Neuronal stem cell (in vitro differentiated cells): ENCODE data around the gene GRK6. TPM values are rescaled to one million over a fixed set of nuclear protein-coding genes. Genes with fewer than 3 reads are reported as not detected.

Experiments used
- DNase-seq: peaks from one replicate; pipeline ENCODE4 v3.0.0-alpha.2; 2013; ENCODE audit warnings: low spot score
- H2AFZ ChIP-seq: one replicate; pipeline ENCODE4 v1.6.1; 2013; ENCODE audit warnings: mild to moderate bottlenecking, low read length, inconsistent platforms
- H2AK5ac ChIP-seq: 2 replicates; pipeline ENCODE4 v1.6.1; 2013; ENCODE audit warnings: low read depth, mild to moderate bottlenecking, inconsistent platforms, low read length, moderate library complexity, mixed read lengths
- H2BK120ac ChIP-seq: 2 replicates; pipeline ENCODE4 v1.6.1; 2013; ENCODE audit warnings: low read depth, mild to moderate bottlenecking, inconsistent platforms, low read length, moderate library complexity, mixed read lengths
- H2BK12ac ChIP-seq: one replicate; pipeline ENCODE4 v1.6.1; 2013; ENCODE audit warnings: low read length, inconsistent platforms
- H2BK15ac ChIP-seq: 2 replicates; pipeline ENCODE4 v1.6.1; 2013; ENCODE audit warnings: mild to moderate bottlenecking, low read length, inconsistent platforms, mixed read lengths
- H2BK5ac ChIP-seq: one replicate; pipeline ENCODE4 v1.6.1; 2013; ENCODE audit warnings: inconsistent platforms, mild to moderate bottlenecking, low read length, moderate library complexity
- H3K14ac ChIP-seq: one replicate; pipeline ENCODE4 v1.6.1; 2013; ENCODE audit warnings: low read length, inconsistent platforms
- H3K18ac ChIP-seq: 2 replicates; pipeline ENCODE4 v1.6.1; 2013; ENCODE audit warnings: low read length, inconsistent platforms
- H3K23ac ChIP-seq: 2 replicates; pipeline ENCODE4 v1.6.1; 2013; ENCODE audit warnings: low read depth, mild to moderate bottlenecking, mixed read lengths, low read length, inconsistent platforms; ENCODE audit not compliant: poor library complexity
- H3K27ac ChIP-seq: replicated peaks from 3 replicates; pipeline ENCODE4 v1.5.1; 2013; ENCODE audit warnings: low read length, inconsistent platforms
- H3K27me3 ChIP-seq, 3 experiments: 2 replicates each; pipeline ENCODE4 v1.6.1; 2013; ENCODE audit warnings: low read length in 3 of 3, mild to moderate bottlenecking in 2 of 3, inconsistent platforms in 1 of 3, low read depth in 1 of 3, mixed read lengths in 1 of 3, moderate library complexity in 1 of 3; ENCODE audit not compliant: control insufficient read depth in 3 of 3, insufficient read depth in 3 of 3
- H3K36me3 ChIP-seq, 2 donors: replicated peaks in 1 of 2; 2 replicates each; pipeline ENCODE4 v1.6.1; 2013; ENCODE audit warnings: low read length in 2 of 2; ENCODE audit not compliant: control insufficient read depth in 2 of 2, insufficient read depth in 2 of 2
- H3K4ac ChIP-seq: 2 replicates; pipeline ENCODE4 v1.6.1; 2013; ENCODE audit warnings: inconsistent platforms, mild to moderate bottlenecking, low read length, moderate library complexity
- H3K4me1 ChIP-seq, 2 donors: 1 replicate in 1 of 2; 2 replicates in 1 of 2; pipeline ENCODE4 v1.6.1; 2013; ENCODE audit warnings: low read length in 2 of 2, low read depth in 1 of 2; ENCODE audit not compliant: control insufficient read depth in 2 of 2, insufficient read depth in 1 of 2
- H3K4me2 ChIP-seq: one replicate; pipeline ENCODE4 v1.6.1; 2013; ENCODE audit warnings: mild to moderate bottlenecking, low read length, inconsistent platforms; ENCODE audit not compliant: insufficient read depth, poor library complexity, severe bottlenecking
- H3K4me3 ChIP-seq, 2 donors: 2 replicates each; pipeline ENCODE4 v1.5.1; 2013; ENCODE audit warnings: low read length in 2 of 2, mild to moderate bottlenecking in 2 of 2, inconsistent platforms in 1 of 2, moderate library complexity in 1 of 2
- H3K79me1 ChIP-seq: one replicate; pipeline ENCODE4 v1.6.1; 2013; ENCODE audit warnings: low read depth, mild to moderate bottlenecking, inconsistent platforms, low read length, moderate library complexity
- H3K9ac ChIP-seq: one replicate; pipeline ENCODE4 v1.6.1; 2013; ENCODE audit warnings: mild to moderate bottlenecking, low read depth, low read length, inconsistent platforms; ENCODE audit not compliant: poor library complexity
- H3K9me3 ChIP-seq, 2 donors: replicated peaks in 1 of 2; 2 replicates each; pipeline versions ENCODE3 to v1.6.1; 2013; ENCODE audit warnings: low read length in 2 of 2, mild to moderate bottlenecking in 2 of 2, inconsistent platforms in 1 of 2, low read depth in 1 of 2, mixed read lengths in 1 of 2, moderate library complexity in 1 of 2; ENCODE audit not compliant: control insufficient read depth in 2 of 2, insufficient read depth in 1 of 2
- H4K8ac ChIP-seq: one replicate; pipeline ENCODE4 v1.6.1; 2013; ENCODE audit warnings: low read depth, mild to moderate bottlenecking, inconsistent platforms, low read length, moderate library complexity
- H4K91ac ChIP-seq: one replicate; pipeline ENCODE4 v1.6.1; 2013; ENCODE audit warnings: low read length, low read depth, mild to moderate bottlenecking, inconsistent platforms; ENCODE audit not compliant: poor library complexity
- WGBS, 2 donors: extraction: QIAGEN DNeasy Blood & Tissue Kit; methylation state at CpG; one replicate each; pipeline ENCODE4 v1.1.7; 2013; ENCODE audit warnings: missing lambda C conversion rate in 2 of 2, mixed read lengths in 1 of 2; ENCODE audit not compliant: insufficient read length in 2 of 2, insufficient replicate concordance in 1 of 2; ENCODE audit errors: extremely low coverage in 2 of 2; 5-methylcytosine and 5-hydroxymethylcytosine counted together
- polyA plus RNA-seq, 2 experiments: library from polyadenylated mRNA; stranded (reverse); fragments of 200-250 nt; gene quantifications; one replicate each; pipeline ENCODE4 v1.2.3, GENCODE V29; 2013

GRK6 gene
- polyA plus RNA-seq (2013, experiment 1 of 2) = 27.8 TPM
- 27.7 TPM for polyA plus RNA-seq (2013, experiment 2 of 2)

DNA sequence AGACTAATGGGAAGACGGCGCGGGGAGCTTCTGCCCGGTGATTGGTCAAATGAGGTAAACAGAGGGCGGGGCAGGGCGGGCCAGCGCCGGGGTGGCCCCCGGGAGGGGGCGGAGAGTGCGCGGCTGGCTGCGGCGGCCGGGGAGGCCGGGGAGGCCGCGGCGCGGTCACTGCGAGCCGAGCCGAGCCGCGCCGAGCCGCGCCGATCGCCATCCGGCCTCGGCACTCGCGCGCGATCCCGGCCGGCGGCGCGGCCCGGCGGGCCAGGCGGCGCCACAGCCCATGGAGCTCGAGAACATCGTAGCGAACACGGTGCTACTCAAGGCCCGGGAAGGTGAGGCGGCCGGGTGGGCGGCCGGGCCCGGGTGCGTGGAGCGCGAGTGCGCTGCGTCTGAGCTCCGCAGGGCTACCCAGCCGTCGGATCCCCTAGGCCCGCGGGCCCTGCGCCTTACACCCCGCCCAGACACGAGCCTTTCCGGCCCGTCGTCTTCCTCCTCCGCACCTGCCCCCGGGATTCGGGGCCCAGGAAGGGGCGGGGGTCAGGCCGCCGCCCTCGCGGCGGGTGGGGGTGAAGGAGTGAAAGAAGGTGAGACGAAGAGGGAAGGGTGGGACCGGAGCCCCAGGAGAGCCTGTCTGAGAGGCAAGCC lies at the start of gene GRK6:
TSS of gene GRK6 (plus strand) at position 111 of the 645 bp plus-strand sequence. CDS start at position 281, 170 bp downstream.
- WGBS, 2 donors = no CpG with 5 or more reads among the region's 82 CpGs
- H2AK5ac ChIP-seq = peak within 1 kb of the TSS; percentile 80

DNA sequence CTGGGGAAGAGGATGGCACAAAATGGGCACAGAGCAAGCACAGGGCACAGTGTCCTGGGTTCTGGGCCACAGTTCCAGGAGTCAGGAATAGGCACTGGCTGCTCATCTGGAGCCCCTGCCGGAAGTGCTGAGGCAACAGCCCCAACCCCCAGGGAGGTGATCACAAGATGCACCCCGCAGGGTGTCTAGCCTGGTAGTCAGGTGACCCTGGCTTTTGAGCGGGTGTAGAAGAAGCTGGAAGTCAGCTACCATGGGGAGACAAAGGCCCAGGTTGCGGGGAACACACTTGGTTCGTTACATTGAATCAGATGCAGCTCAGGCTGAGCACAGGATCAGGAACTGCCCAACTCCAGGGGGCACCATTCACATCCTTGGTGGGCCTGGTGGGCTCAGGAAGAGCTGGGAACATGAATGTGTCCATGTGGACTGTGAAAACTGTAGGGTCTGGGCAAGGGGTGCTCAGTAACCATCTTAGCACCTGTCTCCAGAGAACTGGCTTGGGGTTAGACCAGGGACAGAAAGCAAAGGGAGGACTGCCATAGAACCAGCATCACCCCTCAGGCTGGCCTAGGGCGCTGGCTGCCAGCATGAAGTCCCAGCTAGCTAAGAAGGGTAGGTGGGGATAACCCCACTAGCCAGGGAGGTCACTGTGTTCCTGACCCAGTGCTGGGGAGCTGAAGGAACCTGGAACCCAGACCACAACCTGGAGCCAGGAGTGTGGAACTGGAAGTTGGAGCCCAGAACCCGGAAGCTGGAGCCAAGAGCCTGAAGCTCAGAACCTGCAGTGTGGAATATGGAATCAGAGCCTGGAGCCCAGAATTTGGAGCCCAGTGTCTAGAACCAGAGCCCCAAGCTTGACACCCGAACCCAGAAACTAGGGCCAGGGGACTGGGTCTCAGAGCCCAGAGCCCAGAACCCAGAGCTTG lies 48.4 kb upstream of the GRK6 start:
- H2BK120ac ChIP-seq = no peak overlapping the region
- no peak overlapping the region for H2AFZ ChIP-seq
- H3K27ac ChIP-seq = no peak overlapping the region
- H3K23ac ChIP-seq = peak overlapping the region; percentile 30
- H2BK5ac ChIP-seq = peak overlapping the region; percentile 34
- DNase-seq = no peak
- H2AK5ac ChIP-seq = peak overlapping the region; percentile 84
- H4K91ac ChIP-seq = no peak overlapping the region
- no peak overlapping the region for H3K14ac ChIP-seq
- H3K4ac ChIP-seq = no peak overlapping the region
- peaks cover 0 to 3% of the 10 kb centered on the region in 2 donors for H3K4me1 ChIP-seq
- no peak overlapping the region for H2BK12ac ChIP-seq
- H3K4me2 ChIP-seq = no peak overlapping the region
- no peaks in the 10 kb centered on the region for H3K79me1 ChIP-seq
- H3K27me3 ChIP-seq = peaks cover 0 to 8% (median 2%) of the 10 kb centered on the region in 3 experiments
- H2BK15ac ChIP-seq = peak overlapping the region; percentile 30
- H3K4me3 ChIP-seq = no peak overlapping the region
- H3K9ac ChIP-seq = no peak overlapping the region
- H4K8ac ChIP-seq = peak overlapping the region; percentile 2
- H3K36me3 ChIP-seq = no peaks in the 10 kb centered on the region
- peak overlapping the region; percentile 63 for H3K18ac ChIP-seq
- no peaks in the 10 kb centered on the region for H3K9me3 ChIP-seq
- no CpG with 5 or more reads among the region's 8 CpGs for WGBS, 2 donors

More for the DNA sequence above, at the start of gene GRK6:
- H3K4ac ChIP-seq = no peak within 1 kb of the TSS
- peak within 1 kb of the TSS; percentile 95 for H3K23ac ChIP-seq
- H2AFZ ChIP-seq = peak within 1 kb of the TSS; percentile 95
- peak within 1 kb of the TSS; percentile 86 for H2BK12ac ChIP-seq
- peak within 1 kb of the TSS; percentile 98 for H3K27ac ChIP-seq
- no peak within 1 kb of the TSS for H4K8ac ChIP-seq
- peak; percentile 24 for DNase-seq
- H3K14ac ChIP-seq = no peak within 1 kb of the TSS
- H4K91ac ChIP-seq = peak within 1 kb of the TSS; percentile 12
- H2BK15ac ChIP-seq = peak within 1 kb of the TSS; percentile 55
- H2BK5ac ChIP-seq = peak within 1 kb of the TSS; percentile 79
- H3K9me3 ChIP-seq = no peaks in the 10 kb centered on the region
- no peak within 1 kb of the TSS for H2BK120ac ChIP-seq
- peak within 1 kb of the TSS; percentile 94 for H3K9ac ChIP-seq
- peaks cover 0 to 5% (median 0%) of the 10 kb centered on the region in 3 experiments for H3K27me3 ChIP-seq
- H3K4me2 ChIP-seq = peak within 1 kb of the TSS; percentile 79
- peaks cover 4% of the 10 kb centered on the region for H3K79me1 ChIP-seq
- peaks cover 15 to 16% of the 10 kb centered on the region in 2 donors for H3K4me1 ChIP-seq
- peaks cover 3 to 21% of the 10 kb centered on the region in 2 donors for H3K36me3 ChIP-seq
- H3K18ac ChIP-seq = peak within 1 kb of the TSS; percentile 99
- H3K4me3 ChIP-seq = peak within 1 kb of the TSS; percentile 87 to 92

DNA sequence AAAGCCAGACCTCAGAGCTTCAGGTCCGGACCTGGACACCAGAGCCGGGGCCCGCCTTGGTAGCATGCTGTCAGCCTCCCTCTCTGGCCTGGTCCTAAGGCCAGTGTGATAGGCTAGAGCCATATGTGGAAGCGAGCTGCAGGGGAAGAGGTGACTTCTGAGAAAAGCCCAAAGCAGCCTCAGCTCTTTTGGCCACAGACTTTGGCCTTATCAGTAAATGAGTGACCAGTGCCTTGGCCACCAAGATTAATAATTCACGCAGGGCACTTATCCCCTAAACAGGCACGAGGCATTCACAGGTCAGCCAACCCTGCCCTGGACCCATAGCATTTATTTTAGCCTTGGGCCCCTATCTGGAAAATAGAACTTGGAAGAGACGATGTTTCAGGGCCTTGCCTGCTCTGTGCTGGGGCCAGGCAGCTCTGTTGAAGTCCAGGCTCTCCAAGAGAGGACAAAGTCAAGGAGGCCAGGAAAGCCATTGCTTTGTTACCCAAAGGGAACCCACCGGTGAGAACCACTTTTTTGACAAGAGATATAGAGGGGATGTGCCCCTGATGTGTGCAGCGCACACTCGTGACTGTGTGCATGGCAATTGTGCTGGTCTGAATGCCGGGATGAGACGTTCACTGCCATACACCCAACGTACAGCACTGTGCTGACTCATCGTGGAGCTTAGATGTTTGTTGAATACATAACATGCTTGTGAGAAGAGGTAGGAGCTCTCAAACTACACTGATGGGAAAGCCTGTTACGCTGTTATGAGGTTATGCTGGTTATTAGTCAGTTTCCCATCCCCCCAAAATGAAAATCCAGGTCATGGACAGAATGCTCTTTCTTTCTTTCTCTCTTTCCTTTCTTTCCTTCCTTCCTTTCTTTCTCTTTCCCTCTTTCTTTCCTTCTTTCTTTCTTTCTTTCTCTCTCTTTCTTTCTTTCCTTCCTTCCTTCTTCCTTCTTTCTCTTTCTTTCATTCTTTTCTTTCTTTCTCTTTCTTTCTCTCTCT lies 47.3 kb upstream of the GRK6 start:
- no peak overlapping the region for H2BK120ac ChIP-seq
- H3K79me1 ChIP-seq = no peaks in the 10 kb centered on the region
- no peaks in the 10 kb centered on the region for H3K9me3 ChIP-seq
- H3K4me3 ChIP-seq = no peak overlapping the region
- no peak overlapping the region for H3K14ac ChIP-seq
- no peak for DNase-seq
- no peak overlapping the region for H3K4me2 ChIP-seq
- H3K4me1 ChIP-seq = peaks cover 0 to 3% of the 10 kb centered on the region in 2 donors
- H4K8ac ChIP-seq = no peak overlapping the region
- no peak overlapping the region for H2BK15ac ChIP-seq
- no peaks in the 10 kb centered on the region for H3K36me3 ChIP-seq
- H2AFZ ChIP-seq = peak overlapping the region; percentile 72
- no peak overlapping the region for H3K18ac ChIP-seq
- no peak overlapping the region for H2AK5ac ChIP-seq
- H4K91ac ChIP-seq = no peak overlapping the region
- H3K4ac ChIP-seq = no peak overlapping the region
- WGBS, 2 donors = no CpG with 5 or more reads among the region's 15 CpGs
- H3K27me3 ChIP-seq = peaks cover 0 to 19% (median 2%) of the 10 kb centered on the region in 3 experiments
- H2BK12ac ChIP-seq = no peak overlapping the region
- H3K9ac ChIP-seq = no peak overlapping the region
- no peak overlapping the region for H2BK5ac ChIP-seq
- no peak overlapping the region for H3K23ac ChIP-seq
- H3K27ac ChIP-seq = no peak overlapping the region
